ENCODE measurements around the gene NTM.
"Not testable (repeated sequence)": the region's sequence is repeated elsewhere in the genome, so short reads cannot be mapped to it uniquely, and the experiment has no call there.

Gene NTM

DNA sequence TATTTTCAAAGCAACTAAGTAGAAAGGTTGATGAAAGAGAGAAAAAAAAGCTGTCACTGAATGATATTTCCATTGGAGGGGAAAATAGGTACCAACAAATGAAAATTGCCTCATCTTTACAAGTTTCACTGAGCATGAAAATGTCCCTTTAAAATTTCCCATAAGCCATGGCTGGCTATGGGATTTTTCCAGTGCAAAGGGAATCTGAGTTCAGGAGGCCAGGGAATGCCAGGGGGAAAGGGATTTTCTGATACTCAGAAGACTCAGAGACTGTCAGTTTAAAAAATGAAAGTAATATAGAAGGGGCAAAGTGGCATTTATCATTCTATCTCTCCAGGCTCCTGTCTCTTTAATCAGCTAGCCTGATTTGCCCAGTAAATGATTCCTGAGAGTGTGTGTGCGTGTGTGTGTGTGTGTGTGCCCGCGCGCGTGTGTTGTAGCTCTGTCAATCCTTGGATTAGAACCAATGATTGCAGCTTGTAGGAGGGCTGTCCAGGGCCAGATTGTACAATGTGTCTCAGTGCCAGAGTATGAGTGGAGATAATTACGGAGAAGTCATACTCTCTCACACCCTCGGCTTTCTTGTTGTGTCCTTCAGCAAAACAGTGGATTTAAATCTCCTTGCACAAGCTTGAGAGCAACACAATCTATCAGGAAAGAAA lies at the start of gene NTM:
TSS of gene NTM (plus strand) at position 526 of the 662 bp plus-strand sequence.
- no peak for DNase-seq

DNA sequence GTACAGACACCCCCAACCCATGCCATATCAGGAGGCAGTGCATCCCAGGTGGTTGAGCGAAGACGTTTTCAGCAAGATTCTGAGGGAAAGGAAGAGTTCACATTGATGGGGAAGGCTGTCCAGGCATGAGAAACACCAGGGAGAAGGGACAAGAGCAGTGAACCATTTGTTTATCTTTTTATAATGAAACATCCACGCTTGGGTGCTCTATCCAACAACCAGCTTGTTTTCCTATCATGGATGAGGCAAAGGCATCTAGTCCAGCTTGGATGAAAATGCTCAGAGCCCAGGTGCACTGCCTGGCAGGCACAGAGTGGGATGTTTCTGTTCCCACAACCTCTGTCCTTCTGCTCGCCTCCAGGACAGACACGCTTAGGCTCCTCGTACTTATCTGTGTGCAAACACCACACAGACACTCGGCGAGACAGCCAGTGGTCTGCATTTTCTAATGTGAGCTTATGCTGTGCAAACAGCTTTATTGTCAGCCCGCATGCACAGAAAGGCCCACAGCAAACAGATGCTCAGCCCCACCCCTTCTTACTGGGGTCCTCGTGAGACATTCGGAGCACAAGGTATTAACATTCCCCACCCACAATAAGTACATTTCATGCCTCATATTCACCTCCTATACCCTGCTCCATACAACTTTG lies 45.4 kb upstream of the NTM start:
- no peak for DNase-seq

DNA sequence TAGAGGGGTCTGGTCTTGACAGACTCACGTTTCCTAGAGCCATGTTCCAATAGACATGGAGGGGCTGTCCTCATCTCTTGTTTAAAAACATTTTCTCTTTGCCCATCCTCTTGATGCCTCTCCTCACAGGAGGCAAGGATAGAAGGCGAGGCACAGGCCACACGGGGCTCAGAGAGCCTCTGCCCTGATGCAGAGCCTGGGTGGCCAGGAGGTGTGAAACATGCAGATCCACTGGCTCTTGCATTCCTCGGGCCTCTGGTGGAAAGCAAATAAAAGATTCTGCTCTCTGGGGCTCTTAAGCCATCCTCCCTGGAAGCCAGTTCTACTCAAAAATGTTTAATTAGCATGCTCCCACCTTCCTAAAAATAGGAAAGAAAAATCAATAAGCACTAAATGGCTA lies 43.6 kb upstream of the NTM start:
- DNase-seq = no peak

DNA sequence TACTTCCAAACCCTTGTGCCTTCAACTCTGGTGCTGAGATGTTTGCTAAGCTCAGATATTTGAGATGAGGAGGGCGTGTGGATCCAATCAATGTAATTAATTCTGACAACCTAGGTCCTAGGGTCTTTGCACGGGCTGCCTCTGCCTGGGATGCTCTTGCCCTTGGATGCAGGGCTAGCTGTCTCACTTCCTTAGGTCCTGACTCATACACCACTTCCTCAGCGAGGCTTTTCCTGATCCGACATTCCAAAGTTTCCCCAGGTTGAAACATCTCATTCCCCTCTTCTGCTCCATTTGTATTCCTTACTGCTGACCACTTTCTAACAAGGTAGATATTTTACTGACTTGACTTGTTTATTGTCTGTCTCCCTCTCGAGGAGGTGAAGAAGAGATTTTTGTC lies 43.0 kb upstream of the NTM start:
- no peak for DNase-seq

DNA sequence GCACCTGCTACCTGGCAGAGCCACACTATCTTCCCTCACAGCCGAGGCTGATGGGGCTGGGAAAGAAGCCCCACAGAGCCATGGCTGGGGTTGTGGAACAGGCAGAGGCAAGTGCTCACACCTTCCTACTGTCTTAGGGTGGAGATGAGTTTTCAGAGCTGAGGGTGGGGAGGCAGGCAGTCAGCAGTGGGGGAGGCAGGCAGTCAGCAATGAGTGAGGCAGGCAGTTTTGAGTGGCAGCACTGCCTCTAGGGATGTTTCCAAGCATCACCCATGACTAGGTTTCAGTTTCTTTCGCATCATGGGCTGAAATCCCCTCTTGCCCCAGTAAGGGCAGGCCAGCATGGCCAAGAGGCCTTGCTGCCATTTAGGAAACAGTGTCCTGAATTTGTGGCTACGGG lies 41.6 kb upstream of the NTM start:
- DNase-seq = no peak

DNA sequence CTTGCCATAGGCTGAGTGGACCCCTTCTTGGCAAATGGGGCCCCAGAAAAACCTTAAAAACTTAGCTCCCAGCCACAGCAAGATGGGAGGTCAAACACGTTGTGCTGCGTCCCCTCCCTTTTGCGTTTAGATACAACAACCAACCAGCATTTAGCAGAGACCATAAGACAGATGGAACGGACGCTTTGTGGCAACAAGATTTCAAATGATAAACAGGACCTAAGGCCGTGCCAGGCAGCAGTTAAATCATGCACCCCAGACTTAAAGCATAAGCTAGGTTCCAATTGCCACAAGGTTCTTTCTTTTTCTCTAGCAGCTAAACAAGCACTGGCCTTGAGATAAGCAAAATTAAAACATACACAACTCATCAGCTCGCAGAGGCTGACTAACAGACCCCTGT lies 39.4 kb upstream of the NTM start:
- DNase-seq = no peak

DNA sequence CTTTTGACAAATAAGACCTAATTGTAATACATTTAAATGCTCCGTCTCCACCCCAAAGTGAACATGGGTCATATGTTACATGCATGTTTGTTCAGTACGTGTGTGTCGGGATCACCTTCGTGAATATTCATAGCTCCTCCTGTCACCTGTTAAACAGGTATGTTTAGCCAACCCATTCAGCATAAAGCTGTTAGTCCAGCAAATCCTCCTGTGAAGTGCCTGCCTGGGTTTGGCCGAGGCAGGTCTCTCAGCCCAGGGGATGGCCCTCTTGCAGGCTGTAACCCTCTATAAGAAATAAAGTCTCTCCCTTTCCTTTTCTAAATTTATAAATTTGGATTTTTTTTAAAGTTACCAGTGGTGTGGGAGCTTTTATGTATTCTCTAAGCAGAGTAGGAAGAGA lies 38.9 kb upstream of the NTM start:
- DNase-seq = no peak

DNA sequence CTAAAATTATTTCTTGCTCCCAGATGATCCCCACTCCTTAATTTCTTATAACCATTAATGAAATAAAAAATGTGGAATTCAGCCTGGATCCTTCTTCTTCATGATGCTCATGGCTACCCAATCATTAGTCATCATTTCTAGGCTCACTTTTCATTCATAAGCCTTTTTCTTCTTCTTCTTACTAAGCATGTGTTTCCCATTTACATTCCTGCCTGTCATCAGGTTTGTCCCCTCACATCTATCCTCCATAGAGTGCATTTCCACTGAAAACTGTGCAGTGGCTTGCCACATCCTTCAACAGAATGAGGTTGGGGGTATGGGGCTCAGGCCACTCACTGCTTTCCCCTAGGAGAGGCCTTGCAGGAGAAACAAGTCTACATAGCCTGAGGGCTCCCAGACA lies 35.8 kb upstream of the NTM start:
- no peak for DNase-seq

DNA sequence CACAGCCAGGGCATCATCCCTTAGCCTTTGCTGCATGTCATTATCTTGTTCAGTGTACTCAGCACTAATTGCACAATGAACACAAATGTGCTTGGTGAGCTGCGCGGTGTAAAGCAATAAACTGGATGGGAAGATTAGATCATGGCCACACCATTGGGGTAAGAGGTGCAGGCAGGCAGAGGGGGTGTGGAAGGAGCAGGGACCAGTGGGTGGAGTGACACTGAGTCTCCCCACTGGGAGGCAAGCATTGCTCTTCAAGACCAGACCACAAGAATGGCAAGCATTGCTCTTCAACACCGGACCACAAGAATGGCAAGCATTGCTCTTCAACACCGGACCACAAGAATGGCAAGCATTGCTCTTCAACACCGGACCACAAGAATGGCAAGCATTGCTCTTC lies 28.5 kb upstream of the NTM start:
- DNase-seq = not testable (repeated sequence)

DNA sequence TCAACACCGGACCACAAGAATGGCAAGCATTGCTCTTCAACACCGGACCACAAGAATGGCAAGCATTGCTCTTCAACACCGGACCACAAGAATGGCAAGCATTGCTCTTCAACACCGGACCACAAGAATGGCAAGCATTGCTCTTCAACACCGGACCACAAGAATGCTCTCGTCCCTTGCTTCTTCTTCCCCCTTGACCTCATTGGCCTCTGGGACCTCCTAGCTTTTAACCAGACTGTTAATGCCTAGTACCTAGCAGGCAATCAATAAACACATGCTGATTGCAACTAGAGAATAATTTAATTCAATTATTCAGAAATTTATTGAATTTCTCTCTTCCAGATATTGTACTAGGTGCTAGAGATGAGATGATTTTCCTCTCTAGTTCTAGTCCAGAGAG lies 28.0 kb upstream of the NTM start:
- not testable (repeated sequence) for DNase-seq

DNA sequence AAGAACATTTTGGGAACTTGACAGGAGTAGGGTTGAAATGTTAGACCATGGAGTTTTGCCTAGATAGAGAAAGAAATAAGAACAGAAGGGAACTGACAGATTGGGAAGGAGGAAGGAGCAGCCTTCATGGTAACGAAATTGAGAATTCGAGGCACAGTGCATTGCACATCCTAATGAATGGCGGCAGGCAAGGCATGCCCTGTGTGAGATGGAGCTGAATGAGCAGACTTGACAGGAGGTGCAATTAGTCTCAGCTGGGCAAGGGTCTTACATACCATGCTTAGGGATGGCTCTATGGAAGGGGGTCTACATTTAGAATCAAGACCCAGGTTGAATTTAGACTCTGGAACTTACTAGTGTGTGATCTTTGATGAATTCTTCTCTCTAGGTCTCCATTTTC lies 25.0 kb upstream of the NTM start:
- no peak for DNase-seq

DNA sequence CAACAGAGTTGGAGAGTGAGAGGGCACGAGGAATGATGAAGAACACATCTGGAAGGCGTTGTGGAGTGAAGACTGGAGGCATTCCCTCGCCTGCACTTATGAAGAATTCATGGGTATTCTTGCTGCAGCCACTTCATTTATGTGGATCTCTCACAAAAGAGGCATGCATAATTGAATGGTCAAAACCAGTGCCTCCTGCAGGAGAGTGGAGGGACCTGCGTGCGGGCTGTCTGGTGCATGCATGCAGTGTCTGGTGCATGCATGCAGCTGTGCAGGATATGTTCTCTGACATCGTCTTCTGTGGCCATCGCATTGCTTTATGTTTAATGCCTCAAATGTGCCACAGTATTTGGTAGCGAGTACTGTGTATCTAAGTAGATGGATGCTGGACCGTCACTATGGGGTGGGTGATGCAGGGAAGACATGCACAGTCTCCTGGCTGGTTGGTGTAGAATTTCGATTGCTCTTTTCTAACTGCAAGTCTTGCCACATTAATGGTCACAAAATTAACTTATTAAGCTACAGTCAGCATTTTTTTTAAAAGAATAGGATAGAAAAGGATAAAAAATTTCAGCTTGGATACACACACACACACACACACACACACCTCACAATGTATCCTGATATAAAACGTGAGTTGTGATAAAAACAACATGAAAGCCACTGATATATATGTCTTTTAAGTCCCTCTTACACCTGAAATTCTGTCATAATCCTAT lies 20.9 kb upstream of the NTM start:
- DNase-seq = no peak

DNA sequence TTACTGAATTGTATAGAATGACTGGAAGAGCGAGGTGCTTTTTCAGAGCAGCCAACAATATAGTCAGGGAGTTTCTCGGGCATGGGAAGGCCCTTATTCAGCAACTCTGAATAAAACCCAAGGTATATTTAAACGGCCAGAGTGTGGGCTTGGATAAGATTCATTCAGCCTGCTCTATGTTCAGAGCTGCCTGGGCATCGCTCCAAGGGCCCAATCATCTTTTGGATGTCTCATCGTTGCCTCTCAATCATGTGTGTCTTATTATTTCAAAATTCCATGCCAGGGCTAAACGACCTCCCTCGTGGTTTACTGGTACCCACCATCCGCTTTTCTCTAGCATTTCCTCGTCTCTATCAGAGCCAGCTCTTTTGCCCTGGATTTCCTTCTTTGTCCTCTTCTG lies 19.5 kb upstream of the NTM start:
- DNase-seq = no peak

DNA sequence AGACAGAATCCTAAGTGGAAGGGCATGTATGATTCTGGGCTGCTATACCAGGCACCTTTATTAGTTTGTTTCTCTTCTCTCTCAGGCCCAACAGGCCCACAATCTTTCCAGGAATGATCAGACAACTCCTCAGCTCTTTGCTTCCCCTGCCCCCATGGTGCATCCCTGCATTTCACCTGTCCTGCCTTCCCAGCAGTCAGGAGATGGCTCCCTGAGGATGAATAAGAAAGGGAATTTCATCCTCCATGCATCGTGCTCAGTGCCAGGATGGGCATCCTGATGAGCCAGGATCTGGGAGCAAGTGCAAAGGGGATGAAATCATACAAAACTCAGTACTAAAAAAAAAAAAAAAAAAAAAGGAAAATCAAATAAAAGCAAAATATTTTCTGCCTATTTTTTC lies 18.6 kb upstream of the NTM start:
- no peak for DNase-seq

DNA sequence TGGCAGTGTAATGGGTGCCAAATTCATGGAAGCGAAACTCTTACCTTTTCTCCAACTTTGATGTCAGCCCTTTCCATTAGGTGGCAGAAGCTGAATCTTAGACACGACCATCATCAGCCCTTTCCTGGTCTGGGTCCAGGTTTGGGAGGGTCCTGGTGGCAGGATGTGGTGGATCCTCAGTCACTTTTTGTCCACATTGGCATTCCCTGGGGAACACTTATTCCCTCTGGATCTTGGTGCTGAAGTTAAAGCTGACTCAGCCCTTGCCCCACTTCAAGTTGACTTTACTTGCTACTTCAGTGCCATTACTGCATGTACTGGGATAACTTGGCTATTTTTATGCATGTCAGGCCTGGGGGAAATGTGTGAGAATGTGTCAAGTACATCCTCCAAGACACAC lies 16.6 kb upstream of the NTM start:
- DNase-seq = no peak

DNA sequence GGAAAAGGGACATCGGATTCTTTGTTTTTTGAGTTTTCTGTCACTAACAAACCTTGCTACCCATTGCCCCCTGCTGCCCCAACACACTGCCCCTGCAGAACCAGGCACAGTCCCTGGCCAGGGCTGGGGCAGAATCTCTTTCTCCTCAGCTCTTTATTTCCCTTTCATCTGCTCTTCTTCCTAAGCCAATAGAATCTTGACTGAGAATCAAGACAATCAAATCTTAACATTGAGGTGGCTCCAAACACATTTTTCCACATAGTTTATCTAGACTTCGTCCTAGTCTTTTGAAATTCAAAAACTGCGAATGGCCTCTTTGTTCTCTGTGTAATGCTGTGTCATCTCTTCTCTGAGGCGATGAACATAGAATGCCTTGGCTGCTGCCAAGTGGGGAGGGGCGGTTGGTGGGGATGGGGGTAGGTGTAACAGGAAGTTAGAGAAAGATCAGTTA lies 16.1 kb upstream of the NTM start:
- DNase-seq = no peak

DNA sequence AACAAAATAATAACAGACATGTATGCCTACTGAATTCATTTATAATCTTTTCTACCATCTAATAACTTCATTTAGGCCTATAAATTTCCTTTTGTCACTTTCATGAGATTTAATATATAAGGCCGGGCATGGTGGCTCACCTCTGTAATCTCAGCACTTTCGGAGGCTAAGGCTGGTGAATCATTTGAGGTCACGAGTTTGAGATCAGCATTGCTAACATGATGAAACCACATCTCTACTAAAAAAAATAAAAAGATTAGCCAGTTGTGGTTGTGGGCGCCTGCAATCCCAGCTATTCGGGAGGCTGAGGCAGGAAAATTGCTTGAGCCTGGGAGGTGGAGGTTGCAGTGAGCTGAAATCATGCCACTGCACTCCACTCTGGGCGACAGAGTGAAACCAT lies 14.2 kb upstream of the NTM start:
- DNase-seq = no peak

DNA sequence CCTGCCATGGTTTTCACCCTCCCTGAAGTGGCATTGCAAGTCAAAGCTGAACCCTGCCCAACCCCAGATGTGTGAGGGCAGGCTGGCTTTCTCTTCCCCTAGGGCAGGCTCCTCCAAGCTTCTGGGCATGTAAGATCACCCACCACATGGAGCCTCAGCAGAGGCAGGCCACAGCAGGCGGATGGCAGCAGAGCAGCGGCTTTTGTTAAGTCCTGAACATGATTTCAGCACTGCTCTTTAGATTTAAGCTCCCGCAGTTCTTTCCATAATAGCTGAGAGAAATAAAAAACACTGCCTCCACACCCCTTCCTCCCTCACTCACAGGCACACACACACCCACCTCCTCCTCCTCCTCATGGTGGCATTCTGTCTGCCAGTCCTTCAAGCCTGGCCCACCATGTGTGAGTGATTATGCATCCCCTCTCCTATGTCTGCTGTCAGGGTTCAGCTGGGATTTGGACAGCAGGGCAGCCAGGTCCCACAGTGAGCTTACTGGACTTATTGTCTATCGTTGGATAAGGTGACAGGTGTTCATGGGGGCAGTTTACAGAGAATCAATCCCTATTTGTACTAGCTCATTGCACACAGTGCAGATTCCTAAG lies 5.0 kb upstream of the NTM start:
- DNase-seq = no peak

DNA sequence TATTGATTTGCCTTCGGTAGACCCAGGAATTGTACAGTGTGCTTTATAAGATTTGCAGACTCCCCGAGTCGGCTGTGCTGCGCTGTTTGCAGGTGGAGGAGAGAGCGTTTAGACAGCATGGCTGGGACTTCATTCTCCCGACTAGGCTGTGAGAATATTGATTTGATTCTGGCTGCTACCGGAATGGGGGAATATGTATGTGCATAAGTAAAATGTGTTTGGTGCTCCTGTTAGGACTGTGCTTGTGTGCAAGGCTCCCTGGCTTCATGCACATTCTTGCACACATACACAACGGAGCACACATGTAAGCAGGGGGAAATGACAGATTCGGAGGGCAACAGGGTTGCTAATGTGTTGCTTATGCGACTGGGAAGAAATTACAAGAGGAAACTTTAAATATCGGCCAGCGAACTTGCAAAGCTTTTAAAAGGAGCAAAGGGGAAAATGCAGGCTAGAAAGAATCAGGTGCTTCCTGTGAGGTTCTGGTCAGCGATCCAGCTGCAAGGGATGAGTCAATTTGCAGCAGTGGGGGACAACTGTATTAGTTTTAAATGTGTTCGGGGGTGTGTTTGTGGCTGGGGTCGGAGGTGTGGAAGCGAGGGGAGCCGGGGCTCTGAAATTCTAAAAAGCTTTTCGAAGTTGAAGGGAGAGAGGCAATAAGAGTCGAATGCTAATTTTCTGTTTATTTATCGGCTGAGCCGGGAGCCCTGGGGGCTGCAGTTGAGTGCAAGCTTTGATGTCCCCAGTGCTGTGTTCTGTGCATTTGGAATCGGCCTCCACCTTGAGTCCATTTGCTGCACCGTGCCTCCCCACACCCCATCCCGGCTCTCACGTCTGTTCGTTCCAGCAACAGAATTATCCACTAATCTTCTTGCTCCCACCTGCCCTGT lies 731 bp downstream of the NTM start:
- no peak for DNase-seq

DNA sequence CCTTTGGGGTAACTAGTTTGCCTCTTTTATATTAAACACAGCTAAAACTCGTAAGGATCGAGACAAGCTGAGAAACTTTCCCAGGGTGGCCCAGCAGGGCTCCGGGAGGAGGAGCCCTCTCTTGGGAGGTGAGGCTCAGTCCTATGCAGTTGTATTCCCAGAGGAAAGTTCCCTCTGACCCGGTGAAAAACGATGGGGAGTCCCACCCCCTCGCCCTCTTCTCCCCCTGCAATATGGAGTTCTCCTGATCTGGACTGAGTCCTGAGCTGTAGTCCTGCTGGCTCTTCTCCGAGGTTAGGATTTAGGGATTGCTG lies 1.3 kb downstream of the NTM start:
- no peak for DNase-seq

DNA sequence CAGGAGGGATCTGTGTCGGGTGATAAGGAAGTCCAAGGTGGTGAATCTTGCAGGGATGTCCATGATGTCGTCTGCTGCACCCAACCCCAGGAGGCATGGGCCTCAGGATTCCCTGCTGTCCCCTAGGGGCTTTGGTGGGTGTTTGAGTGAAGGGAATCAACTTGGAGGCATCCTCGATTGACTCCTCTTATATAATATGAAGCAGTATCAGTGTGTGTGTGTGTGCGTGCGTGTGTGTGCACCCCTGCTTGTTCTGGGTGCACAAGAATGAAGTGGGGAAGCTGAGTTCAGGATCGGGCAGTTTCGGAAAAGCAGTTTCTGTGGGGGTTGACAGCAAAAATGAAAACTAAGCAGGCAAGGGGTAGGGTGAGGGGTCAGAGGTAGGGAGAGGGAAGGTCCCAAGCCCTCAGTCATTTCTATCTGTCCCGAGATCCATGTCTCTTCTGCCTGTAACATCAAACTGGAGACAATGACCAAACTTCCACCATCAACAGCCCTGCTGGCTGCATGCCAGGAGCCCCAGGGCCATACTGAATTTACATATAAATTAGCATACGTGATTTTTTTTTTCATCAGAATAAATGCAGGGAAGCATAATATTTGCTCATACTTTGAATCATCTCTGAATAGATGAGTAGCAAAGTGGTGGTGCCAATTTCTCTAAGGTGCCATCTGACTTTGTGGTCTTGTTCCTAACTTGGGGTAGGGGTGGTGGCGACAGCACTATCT lies 2.0 kb downstream of the NTM start:
- DNase-seq = no peak

DNA sequence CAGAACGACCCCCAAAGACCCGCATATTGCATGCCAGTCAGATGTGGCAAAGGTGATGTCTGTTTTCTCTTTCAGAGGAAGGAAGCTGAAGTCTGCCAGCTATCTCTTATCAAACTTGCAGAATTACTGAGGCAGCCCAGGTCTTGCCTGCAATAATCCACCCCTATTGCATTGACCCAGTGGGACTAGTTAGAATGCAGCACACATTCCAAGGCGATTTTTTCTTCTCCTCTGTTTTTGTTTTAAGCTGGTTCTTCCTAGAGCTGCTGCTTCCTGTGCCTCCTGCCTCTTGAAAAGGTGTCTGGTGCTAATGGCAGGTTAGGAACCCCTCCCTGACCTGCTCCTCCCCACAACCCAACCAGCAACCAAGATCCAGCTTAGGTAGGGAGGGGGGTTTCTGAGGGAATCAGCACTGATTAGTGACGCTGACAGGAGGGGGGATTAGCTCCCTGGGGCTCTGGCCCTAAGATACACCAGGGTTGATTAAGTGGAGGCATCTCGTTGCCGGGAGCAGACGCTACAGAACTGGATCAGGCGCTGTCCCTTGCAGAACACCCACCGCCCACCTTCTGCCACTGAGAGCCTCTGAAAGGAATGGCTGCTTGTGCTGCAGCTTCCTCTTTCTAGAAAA lies 2.8 kb downstream of the NTM start:
- DNase-seq = no peak
